HG02981 (cell line): Measurements from ENCODE around the gene GRK4.
"Not testable (repeated sequence)": the region's sequence is repeated elsewhere in the genome, so short reads cannot be mapped to it uniquely, and the experiment has no call there.

Experiments used
- ATAC-seq: cut with Tn5 transposase; IDR thresholded peaks from one replicate; pipeline ENCODE4 v1.9.1; 2021; ENCODE audit warnings: mild to moderate bottlenecking, moderate library complexity; ENCODE audit not compliant: unreplicated experiment

Gene GRK4

GRCh38 chr4:2963175-2963965 lies at the start of gene GRK4, which contains the start of gene NOP14:
Gene GRK4 (plus strand): TSS chr4:2963571. CDS start chr4:2964071, 500 bp downstream.
Gene NOP14 (minus strand): TSS chr4:2963406. CDS start chr4:2963319, 87 bp downstream.
- peak; percentile 90 for ATAC-seq

DNA sequence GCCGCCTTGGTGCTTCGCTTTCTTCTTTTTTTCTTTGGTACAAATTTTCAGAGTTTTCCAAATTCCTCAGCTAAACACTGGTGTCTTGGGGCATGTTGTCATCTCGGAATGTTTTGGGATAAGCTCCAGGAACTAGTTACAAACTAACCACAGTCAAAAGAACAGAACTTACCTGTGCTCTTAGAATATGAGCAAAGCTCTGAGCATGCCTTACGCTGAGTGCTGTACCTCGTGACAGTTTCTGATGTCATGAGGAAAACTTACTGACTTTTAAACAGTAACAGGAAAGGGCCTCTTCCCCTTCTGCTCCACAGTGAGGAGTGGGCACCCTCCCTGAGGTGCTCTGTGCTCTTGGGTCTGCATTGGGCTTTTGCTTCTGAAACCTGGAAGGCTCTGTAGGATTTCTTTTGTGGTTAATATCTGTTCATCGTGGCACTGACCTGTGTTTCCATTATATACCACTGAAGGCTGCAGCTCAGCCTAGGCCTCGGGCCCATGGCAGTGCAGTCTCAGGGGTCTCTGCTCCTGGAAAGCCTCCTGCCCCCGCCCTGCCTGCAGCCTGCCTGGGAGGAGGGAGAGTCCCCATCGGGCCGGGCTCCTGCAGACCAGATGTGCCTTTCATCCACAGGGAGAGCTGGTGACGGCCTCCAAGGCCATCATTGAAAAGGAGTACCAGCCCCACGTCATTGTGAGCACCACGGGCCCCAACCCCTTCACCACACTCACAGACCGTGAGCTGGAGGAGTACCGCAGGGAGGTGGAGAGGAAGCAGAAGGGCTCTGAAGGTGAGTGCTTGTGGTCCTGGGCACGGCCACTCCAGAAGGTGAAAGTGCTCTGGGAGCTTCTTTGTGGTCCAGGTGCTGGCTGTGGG lies 48.9 kb upstream of the GRK4 start:
- peak; percentile 53 for ATAC-seq

- no peak for ATAC-seq
Observed at GRCh38 chr4:2915789-2916188, 47.6 kb upstream of the GRK4 start.

DNA sequence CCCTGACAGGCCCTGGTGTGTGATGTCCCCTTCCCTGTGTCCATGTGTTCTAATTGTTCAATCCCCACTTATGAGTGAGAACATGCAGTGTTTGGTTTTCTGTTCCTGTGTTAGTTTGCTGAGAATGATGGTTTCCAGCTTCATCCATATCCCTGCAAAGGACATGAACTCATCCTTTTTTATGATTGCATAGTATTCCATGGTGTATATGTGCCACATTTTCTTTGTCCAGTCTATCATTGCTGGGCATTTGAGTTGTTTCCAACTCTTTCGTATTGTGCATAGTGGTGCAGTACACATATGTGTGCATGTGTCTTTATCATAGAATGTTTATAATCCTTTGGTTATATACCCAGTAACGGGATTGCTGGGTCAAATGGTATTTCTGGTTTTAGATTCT lies 46.7 kb upstream of the GRK4 start:
- ATAC-seq = not testable (repeated sequence)

DNA sequence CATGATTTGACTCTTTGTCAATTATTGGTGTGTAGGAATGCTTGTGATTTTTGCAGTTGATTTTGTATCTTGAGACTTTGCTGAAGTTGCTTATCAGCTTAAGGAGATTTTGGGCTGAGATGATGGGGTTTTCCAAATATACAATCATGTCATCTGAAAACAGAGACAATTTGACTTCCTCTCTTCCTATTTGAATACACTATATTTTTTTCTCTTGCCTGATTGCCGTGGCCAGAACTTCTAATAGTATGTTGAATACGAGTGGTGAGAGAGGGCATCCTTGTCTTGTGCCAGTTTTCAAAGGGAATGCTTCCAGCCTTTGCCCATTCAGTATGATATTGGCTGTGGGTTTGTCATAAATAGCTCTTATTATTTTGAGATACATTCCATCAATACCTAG lies 45.1 kb upstream of the GRK4 start:
- not testable (repeated sequence) for ATAC-seq

DNA sequence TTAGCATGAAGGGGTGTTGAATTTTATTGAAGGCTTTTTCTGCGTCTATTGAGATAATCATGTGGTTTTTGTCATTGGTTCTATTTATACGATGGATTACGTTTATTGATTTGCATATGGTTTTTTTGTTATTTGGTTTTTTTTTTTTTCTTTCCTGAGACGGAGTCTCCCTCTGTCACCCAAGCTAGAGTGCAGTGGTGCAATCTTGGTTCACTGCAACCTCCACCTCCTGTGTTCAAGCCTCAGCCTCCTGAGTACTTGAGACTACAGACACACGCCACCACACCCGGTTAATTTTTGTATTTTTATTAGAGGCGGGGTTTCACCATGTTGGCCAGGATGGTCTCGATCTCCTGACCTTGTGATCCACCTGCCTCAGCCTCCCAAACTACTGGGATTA lies 44.7 kb upstream of the GRK4 start:
- ATAC-seq = not testable (repeated sequence)

DNA sequence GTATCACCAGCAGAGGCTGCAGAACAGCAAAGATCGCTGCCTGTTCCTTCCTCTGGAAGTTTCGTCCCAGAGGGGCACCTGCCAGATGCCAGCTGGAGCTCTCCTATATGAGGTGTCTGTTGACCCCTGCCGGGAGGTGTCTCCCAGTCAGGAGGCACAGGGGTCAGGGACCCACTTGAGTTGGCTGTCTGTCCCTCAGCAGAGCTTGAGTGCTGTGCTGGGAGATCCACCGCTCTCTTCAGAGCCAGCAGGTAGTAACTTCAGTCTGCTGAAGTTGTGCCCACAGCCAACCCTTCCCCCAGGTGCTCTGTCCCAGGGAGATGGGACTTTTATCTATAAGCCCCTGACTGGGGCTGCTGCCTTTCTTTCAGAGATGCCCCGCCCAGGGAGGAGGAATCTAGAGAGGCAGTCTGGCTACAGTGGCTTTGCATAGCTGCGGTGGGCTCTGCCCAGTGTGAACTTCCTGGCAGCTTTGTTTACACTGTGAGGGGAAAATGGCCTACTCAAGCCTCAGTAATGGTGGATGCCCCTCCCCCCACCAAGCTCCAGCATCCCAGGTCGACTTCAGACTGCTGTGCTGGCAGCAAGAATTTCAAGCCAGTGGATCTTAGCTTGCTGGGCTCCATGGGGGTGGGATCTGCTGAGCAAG lies 40.8 kb upstream of the GRK4 start:
- ATAC-seq = not testable (repeated sequence)

DNA sequence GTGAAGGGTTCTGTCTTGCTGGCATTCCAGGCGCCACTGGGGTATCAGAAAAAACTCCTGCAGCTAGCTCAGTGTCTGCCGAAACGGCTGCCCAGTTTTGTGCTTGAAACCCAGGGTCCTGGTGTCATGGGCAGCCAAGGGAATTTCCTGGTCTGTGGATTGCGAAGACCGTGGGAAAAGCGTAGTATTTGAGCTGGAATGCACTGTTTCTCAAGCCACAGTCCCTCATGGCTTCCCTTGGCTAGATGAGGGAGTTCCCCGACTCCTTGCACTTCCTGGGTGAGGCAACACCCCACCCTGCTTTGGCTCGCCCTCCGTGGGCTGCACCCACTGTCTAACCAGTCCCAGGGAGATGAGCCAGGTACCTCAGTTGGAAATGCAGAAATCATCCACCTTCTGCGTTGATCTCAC lies 40.2 kb upstream of the GRK4 start:
- ATAC-seq = no peak

DNA sequence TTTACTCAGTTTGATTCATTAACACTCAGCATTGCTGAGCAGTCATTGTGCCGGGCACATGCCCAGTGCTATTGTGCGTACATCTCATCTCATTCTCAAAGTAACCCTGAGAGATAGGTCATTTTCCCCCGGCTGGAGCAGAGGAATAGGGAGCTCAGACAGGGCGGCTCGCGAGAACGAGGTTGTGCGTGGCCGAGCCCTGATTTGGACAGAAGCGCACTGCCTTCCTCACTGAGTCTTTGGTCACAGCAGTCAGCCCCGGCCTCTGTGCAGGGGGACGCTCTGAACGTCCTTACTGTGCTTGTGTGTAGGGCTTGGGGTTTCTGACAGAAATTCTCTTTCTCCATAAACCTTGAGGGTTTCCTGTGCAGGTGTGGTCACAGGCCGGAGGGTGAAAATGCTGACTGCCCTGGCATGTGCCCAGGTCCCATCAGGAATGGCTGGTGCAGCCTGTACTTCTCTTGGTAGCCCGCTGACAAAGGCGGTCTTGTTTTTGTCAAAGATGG lies 39.6 kb upstream of the GRK4 start:
- no peak for ATAC-seq

DNA sequence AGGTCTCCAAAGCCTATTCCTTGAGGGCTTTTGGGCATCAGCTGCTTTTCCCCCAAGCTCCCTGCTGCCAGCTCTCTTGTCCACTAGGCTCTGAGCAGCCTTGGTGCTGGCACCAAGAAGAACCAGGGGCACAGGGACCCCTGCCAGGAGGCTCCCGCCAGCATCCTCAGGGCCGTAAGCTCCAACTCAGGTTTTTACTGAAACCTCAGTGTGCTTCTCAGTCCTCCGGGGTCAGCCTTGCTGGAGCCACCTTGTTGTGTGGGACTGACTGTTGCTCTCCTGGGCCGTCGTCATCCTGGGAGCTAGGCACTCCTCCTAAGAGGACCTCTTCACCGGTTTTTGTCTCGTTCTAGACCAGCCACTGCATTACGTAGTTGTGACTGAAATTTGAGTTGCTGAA lies 39.1 kb upstream of the GRK4 start:
- ATAC-seq = no peak

GRCh38 chr4:2924765-2925301 lies 38.5 kb upstream of the GRK4 start:
- no peak for ATAC-seq

- no peak for ATAC-seq
Observed at GRCh38 chr4:2925496-2925895, 37.9 kb upstream of the GRK4 start.

DNA sequence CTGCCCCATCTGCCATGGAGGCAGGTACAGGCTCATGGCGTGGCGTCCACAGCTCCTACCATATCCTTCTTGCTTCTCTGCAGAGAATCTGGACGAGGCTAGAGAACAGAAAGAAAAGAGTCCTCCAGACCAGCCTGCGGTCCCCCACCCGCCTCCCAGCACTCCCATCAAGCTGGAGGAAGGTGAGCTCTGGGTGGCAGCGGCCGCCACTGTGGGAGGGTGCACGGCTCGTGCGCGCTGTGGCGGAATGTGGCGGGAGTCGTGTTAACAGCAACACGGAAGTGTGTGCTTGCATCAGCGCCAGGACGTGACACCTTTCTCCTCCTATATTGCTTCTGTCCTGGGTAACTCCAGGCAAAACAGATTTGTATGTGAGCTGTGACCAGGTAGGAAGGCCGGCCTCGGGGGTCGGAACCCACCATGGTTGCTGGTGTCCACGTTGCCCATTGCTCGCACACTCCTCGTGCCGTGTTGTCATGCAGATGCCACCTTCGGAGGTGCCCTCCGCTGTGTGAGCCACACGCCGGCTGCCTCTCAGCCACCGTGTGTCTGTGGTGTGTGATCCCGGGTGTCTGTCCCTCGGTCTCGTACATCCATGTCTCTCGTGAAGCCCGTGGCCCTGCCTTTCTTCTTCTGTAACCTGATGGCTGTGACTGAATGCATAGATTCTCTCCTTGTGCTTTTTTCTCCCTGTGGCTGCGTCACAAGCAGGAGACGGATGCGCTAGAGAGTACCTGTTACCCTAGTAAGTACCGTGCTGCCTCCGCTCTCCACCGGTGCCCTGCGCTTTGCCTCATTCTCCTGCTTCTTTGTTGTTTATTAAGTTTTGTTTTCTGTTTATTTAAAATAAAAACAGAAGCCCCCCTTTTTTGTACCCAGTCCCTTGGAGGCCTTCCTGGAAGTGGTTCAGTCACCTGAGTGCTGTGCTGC lies 37.2 kb upstream of the GRK4 start:
- ATAC-seq = no peak

GRCh38 chr4:2927016-2927695 lies 36.2 kb upstream of the GRK4 start:
- ATAC-seq = no peak

- no peak for ATAC-seq
Observed at GRCh38 chr4:2927696-2928075, 35.7 kb upstream of the GRK4 start.

DNA sequence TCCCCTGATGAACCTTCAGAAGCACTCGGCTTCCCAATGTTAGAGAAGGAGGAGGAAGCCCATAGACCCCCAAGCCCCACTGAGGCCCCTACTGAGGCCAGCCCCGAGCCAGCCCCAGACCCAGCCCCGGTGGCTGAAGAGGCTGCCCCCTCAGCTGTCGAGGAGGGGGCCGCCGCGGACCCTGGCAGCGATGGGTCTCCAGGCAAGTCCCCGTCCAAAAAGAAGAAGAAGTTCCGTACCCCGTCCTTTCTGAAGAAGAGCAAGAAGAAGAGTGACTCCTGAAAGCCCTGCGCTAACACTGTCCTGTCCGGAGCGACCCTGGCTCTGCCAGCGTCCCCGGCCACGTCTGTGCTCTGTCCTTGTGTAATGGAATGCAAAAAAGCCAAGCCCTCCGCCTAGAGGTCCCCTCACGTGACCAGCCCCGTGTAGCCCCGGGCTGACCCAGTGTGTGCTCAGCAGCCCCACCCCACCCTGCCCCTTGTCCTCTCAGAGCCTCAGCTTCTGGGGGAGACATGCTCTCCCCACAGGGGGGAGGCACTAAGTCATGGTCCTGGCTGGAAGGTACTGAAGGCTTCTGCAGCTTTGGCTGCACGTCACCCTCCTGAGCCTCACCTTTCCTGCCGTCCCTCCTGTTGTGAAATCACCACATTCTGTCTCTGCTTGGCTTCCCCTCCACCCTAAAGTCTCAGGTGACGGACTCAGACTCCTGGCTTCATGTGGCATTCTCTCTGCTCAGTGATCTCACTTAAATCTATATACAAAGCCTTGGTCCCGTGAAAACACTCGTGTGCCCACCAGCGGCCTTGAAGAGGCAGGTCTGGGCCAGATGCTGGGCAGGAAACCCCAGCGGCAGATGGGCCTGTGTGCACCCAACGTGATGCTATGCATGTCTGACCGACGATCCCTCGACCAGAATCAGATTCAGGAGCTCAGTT lies 34.9 kb upstream of the GRK4 start:
- no peak for ATAC-seq

GRCh38 chr4:2929469-2929868 lies 33.9 kb upstream of the GRK4 start:
- ATAC-seq = no peak

DNA sequence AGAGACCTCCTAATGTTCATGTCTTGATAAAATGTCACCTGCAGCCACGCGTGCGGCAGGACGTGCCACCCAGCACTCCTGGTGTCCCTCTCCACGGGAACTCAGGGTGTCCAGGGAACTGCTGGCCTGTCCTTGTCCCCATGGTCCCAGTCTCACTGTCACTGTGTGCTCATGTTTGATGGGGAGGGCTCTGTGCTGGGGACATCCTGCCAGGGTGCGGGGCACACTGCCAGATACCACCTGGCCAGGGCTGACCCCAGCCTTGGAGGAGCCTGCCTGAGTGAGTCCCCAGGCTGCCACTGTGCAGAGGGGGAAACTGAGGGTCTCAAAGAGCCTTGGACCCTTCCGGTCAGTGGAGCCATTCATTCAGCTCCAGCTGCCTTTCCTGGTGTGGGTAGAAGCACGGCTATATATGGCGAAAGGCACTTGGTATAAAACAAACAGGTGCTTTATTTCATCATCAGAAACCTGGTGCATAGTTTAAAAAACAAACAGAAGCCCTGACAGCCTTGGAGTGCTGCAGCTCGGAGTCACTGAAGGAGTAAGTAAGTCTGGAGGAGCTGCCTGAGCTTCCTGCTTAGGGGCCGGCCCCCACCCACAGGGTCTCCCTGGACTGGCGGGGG lies 33.1 kb upstream of the GRK4 start:
- ATAC-seq = no peak
